NCI-H128 (cell line): ENCODE measurements around the gene HARS1.
A peak's percentile ranks its signal among the peaks of the same experiment; 100 is the strongest.
"Not testable (repeated sequence)": the region's sequence is repeated elsewhere in the genome, so short reads cannot be mapped to it uniquely, and the experiment has no call there.

Experiments used
- DNase-seq: peaks from one replicate; lab custom pipeline; 2025; ENCODE audit not compliant: unreplicated experiment; lab: John Stamatoyannopoulos, UW

HARS1 gene, protein sequence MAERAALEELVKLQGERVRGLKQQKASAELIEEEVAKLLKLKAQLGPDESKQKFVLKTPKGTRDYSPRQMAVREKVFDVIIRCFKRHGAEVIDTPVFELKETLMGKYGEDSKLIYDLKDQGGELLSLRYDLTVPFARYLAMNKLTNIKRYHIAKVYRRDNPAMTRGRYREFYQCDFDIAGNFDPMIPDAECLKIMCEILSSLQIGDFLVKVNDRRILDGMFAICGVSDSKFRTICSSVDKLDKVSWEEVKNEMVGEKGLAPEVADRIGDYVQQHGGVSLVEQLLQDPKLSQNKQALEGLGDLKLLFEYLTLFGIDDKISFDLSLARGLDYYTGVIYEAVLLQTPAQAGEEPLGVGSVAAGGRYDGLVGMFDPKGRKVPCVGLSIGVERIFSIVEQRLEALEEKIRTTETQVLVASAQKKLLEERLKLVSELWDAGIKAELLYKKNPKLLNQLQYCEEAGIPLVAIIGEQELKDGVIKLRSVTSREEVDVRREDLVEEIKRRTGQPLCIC

DNA sequence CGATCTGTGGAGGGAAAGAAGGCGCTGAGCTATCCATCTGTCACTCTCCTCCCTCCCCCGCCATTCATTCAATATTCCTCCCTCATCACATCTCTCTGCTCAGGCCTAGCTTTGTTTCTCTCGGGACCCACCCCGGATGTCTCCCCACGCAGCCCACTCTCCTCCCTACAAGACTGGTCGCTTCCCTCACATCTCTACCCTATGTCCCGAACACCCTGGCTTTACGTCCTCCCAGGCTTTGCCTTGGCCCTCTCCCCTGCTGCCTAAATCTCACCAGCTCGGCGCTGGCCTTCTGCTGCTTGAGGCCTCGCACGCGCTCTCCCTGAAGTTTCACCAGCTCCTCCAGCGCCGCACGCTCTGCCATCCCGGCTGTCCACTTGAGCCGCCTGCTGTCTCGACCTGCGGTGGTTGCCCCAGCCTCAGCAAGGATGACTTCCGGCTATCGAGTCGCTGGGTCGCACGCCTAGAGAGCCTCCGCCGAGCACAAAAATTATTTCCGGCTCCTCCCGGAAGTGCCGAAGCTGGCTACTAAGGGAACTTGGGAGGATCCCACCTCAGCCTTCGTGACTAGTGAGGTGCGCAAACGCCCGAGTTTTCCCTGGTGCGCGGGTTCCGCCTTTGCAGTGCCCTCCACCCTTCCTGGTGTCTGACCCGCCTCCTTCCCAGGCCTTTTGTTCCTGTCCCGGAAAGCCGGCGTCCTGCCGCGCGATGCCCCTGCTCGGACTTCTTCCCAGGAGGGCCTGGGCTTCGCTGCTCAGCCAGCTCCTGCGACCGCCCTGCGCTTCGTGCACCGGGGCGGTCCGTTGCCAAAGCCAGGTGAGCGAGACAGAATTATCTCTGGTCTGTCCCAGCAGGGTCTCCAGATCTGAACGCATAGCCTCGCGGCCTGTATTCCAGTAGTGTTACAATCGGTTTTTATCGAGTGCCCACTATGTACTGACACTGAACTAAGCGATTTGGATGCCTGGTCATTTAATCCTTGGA is at the start of gene HARS1, which contains the start of gene HARS2:
Gene HARS1, minus strand, starts transcription at position 430 of the 984 bp plus-strand sequence. Its CDS starts 66 bp downstream, at position 364.
Gene HARS2, plus strand, starts transcription at position 515 of the 984 bp plus-strand sequence. Its CDS starts 194 bp downstream, at position 709.
- peak; percentile 69 for DNase-seq

DNA sequence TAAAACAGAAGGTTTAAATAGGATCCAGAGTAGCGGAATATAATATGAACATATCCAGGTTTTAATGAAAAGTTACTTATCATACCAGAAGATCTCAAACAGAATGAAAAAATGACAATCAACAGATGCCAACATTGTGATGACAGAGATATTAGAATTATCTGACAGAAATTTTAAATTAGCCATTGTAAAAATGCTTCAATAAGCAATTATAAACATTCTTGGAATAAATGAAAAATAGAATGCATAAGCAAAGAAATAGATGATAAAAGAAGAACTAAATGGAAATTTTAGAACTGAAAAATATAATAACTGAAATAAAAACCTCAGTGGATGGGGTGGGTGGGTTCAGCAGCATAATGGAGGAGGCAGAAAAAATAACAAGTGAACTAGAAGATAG is 46.3 kb upstream of the HARS1 start:
- no peak for DNase-seq

DNA sequence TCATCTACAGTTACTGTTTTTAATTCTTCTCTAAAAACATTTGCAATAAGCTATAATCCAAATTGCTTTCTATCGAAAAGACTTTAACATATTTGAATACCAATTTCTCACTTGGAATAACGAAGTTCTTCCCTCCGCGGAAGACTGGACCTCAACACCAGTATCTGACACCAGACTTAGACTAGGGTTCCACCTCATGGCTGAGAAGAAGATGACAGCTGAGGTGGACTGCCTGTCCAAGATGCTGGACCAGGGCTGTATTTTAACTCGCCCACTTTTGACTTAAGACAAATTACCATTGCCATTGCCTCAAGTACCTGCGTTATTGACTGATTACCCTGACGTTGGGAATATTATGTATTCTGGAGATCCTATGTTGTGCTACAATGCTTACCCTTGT is 43.2 kb upstream of the HARS1 start:
- DNase-seq: no peak

DNA sequence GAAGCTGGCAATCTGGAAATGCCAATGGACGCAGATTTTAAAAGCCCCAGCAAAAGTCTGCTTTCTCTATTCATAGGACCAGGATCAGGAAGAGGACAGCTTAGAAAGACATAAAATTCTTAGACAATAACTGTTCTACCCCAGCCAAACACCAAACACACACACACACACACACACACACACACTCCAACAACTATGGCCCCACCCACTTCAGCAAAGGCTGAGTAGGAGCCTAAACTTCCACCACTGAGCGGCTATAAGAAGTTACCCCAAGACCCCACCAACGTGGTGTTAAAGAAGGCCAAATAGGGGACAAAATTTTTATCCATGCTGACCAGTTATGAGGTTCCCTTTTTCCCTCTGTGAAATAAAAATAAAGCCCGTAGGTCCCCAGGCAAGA is 41.9 kb upstream of the HARS1 start:
- DNase-seq: no peak

DNA sequence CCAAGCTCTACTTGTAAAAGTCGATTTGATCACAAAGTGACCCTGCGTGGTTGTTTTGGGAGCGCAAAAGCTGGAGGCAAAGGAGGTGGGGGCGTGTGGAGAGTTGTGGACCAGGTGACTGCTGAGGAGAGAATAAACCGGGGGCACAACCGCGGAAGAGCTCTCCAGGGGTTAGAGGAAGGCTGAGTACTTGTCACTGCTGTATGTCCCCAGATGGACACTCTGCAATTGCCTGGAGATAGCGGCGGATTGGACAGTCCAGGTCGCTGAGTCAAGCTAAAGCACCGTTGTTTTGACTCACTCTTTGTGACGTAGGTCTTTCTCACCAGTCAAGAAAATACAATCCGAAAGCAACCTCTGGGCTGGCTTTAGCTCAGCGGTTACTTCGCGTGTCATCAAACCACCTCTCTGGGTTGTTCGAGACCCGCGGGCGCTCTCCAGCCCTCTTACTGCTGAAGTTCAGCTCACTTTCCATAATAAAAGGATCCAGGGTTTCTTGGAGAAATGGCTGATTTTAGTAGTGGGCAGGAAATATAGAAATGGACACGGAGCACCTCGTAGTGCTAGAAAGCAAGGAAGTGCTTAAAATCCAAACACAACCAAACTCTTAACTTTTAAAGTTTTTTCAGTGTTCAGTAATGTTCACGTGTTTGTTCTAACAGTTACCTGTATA is 34.8 kb upstream of the HARS1 start:
- DNase-seq: no peak

DNA sequence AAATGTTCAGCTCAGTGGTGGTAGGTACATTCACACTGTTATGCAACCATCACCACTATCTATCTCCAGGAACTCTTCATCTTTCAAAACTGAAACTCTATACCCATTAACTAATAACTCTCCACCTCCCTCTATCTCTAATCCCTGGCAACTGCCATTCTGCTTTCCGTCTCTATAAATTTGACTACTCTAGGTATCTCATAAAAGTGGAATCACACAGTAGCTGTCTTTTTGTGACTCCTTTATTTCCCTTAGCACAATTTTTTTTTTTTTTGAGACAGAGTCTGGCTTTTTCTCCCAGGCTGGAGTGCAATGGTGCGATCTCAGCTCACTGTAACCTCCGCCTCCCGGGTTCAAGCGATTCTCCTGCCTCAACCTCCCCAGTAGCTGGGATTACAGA is 30.2 kb upstream of the HARS1 start:
- DNase-seq: not testable (repeated sequence)

DNA sequence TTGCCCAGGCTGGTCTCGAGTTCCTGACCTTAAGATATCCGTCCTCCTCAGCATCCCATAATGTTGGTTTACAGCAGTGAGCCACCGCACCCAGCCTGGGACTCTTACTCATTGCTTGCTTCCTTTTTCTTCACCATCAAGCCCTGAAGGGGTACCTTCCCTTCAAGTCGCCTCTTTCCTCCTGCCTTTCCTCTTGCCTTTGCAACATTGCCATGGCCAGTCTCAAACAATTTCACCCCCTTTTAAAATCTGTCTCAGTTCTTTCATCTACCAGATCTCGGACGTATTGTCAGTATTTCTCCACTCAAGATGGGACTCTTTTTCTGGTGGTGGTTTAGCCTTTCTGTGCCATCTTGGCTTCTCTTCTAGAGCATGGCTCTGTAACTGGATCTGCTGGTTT is 29.6 kb upstream of the HARS1 start:
- DNase-seq: not testable (repeated sequence)

DNA sequence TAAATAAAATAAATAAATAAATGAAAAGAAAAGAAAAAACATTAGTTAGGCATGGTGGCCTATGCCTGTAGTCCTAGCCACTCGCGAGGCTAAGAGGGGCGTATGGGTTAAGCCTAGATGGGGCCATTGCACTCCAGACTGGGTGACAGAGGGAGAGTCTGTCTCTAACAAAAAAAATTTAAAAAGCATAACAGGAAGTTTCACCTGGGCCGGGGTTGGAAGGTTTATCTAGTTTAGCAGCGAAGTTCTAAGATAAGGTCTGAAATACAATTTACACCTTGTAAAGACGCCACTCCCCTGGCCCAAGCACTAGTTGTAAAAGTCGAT is 27.1 kb upstream of the HARS1 start:
- DNase-seq: no peak

DNA sequence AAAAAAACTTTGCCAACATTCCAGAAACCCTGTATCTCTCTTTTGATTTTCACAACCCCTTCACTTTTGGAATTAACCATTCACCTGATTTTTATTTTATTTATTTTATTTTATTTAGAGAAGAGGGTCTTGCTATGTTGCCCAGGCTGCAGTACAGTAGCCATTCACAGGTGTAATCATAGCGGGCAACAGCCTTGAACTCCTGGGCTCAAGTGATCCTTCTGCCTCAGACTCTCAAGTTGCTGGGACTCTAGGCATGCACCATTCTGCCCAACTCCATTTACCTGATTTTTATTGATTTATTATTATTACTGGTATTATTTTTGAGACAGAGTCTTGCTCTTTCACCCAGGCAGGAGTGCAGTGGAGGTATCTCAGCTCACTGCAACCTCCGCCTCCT is 25.1 kb upstream of the HARS1 start:
- DNase-seq: not testable (repeated sequence)

DNA sequence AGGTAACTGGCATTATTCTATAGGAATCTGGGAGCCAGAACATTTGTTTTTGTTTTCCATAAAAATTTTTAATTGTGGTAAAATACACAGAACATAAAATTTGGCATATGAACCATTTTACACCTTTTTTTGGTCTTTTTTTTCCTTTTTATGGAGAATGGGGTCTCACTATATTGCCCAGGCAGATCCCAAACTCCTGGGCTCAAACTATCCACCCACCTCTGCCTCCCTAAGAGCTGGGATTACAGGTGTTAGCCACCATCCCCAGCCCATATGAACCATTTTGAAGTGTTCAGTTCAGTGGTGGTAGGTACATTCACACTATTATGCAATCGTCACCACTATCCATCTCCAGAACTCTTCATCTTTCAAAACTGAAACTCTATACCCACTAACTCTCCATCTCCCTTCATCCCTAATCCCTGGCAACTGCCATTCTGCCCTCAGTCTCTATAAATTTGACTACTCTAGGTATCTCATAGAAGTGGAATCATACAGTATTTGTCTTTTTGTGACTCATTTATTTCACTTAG is 22.5 kb upstream of the HARS1 start:
- DNase-seq: no peak

DNA sequence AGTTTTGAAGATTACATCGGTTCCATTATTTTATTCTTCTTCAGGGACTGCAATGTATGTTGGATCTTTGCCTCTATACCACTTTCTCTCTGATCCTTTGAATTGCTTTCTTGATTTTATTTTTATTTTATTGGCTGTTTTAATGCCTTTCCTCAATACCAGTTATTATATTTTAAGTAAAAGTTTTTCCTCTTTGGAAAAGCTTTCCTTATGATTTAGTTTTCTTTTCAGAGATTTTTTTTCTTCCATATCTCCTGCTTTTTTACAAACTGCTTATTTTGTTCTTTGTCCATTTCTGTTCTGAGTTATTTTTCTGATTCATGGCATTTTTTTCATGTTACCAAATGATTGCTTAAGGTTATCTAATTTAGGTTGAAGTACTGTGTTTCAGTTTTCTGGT is 20.6 kb upstream of the HARS1 start:
- DNase-seq: no peak

DNA sequence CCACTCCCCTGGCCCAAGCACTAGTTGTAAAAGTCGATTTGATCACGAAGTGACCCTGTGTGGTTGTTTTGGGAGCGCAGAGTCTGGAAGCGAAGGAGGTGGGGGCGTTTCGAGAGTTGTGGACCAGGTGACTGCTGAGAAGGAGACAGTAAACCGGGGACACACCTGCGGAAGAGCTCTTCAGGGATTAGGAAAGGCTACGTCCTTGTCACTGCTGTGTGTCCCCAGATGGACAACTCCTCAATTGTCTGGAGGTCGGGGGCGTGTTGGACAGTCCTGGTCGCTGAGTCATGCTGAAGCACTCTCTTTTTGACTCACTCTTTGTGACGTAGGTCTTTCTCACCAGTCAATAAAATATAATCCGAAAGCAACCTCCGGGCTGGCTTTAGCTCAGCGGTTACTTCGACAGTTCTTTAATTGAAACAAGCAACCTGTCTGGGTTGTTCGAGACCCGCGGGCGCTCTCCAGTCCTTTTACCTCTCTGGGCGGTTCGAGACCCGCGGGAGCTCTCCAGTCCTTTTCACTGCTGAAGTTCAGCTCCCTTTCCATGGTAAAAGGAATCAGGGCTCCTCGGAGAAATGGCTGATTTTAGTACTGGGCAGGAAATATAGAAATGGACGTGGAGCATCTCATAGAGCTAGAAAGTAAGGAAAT is 19.9 kb upstream of the HARS1 start:
- peak; percentile 26 for DNase-seq

DNA sequence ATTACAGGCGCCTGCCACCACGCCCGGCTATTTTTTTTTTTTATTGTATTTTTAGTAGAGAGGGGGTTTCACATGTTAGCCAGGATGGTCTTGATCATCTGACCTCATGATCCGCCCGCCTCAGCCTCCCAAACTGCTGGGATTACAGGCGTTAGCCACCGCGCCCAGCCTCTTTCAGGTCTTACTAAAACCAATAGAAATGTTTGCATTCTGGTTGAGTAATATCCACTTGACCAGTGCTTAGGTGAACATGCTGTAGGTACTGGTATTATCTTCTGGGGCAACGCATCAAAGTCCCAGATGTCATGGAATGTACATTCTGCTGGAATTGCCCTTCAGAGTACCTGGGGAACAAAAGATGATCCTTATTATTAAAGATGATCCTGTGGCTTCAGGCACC is 17.6 kb upstream of the HARS1 start:
- not testable (repeated sequence) for DNase-seq

DNA sequence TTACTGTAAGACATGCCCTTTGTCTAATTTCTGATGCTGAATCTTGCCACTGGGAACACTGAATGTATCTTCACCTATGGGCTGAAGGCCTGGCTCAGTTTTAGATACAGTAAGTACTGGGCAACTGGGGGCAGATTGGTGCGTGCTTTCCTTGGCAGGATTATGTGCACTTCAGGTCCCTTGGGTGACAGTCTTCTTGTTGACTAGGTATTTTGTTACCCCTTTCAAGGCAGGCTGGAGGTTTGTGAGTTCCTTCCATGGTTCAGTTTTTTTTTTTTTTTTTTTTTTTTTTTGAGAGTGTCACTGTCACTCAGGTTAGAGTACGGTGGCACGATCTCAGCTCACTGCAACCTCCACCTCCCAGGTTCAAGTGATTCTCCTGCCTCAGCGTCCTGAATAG is 16.6 kb upstream of the HARS1 start:
- no peak for DNase-seq

DNA sequence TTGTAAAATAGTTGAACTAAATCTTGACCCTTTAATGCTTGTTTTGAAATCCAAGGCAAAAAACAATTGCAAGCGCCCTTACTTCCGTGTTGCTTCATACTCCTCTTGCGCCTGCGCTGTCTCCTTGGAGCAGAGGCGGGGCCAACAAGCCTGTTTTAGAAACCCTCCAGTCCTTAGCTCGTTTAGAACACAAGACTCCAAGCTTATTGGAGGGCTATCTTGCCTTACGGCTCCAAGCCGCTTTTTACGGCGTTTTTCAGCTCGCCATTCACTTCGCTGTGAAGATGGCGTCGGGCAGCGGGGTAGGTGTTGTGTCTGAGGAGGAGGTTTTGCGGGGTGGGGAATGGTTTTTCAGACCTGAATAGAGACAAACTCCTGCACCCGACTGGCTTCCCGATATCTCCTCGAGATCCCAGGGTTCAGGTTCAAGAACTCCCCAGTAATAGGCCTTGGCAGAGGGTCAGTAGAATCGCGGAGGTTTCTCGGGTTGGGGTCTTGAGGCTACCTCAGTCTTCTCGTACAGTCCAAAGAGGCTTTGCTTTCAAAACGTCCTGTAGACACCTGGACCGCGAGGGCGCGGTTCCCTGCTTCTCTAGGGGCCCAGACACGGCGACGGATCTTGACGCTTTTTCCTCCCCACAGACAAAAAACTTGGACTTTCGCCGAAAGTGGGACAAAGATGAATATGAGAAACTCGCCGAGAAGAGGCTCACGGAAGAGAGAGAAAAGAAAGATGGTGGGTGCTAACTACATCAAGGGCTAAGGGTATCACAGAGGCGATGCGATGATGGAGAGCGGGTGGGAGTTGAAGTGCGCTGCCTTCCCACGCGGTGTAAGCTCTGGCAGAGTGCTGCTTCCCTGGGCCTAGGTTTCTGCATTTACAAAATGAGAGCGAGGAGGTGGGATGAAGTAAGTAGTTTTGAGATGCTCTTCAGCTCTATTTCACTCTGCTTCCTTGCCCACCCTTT is 9.3 kb upstream of the HARS1 start, which contains the start of gene ZMAT2:
Gene ZMAT2, plus strand, starts transcription at position 271 of the 968 bp plus-strand sequence. Its CDS starts 14 bp downstream, at position 285.
- DNase-seq: peak; percentile 71

DNA sequence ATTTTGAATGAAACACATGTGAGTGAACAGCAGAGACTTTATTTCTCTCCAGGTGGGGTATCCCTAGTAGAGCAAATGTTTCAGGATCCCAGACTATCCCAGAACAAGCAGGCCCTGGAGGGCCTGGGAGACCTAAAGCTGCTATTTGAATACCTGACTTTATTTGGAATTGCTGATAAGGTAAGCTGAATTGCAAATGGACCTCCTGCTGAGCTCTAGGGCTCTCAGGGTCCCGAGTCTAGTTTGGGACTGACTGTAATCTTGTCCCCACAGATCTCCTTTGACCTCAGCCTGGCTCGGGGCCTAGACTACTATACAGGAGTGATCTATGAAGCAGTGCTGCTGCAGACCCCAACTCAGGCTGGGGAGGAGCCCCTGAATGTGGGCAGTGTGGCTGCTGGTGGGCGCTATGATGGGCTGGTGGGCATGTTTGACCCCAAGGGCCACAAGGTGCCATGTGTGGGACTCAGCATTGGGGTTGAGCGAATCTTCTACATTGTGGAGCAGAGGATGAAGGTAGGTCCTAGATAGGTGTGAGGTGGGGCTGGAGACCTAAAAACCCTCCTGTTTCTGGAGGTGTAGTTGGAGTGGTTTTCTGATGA is 5.8 kb upstream of the HARS1 start:
- DNase-seq: no peak

DNA sequence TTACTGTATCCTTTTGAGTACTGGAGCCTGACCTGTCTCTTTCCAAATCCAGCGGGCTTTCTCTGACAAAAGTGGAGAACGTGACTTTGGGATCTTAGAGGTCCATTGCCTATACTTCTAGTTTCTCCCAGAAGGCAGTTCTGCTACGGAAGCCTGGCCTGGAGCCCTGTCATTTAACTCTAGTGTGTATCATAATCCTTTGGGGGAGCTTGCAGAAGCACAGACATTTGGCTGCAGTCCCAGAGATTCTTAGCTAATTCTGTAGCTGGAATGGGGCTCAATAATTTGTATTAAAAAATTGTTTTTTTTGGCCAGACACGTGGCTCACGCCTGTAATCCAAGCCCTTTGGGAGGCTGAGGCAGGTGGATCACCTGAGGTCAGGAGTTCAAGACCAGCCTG is 3.1 kb upstream of the HARS1 start:
- no peak for DNase-seq

DNA sequence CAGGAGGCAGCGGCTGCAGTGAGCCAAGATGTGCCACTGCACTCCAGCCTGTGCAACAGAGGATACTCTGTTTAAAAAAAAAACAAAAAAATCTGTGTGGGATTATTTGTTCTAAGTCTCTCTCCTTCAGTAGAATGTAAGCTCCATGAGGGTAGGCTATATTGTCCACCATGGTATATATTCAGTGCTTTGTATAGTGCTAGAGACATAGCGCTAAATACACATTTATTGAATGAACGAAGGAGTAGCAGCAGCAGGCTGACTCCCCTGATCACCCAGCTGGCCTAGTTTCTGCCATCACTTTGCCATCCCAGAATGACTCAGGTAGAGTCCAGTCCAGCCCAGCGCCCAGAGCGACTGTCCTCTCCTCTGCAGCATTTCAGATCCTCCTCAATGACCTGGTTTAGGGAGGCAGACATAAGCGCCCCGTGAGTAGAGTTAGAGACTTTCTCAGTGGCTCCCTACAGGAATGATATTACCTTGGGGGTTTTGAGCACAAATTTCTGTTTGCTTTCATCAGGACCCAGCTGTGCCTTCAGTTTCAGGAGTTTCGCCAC is 716 bp downstream of the HARS1 start:
- DNase-seq: no peak
